SK-N-SH (cell line): Measurements from ENCODE around the gene ENHO. TPM values are rescaled to one million over a fixed set of nuclear protein-coding genes. Genes with fewer than 3 reads are reported as not detected.
A peak's percentile ranks its signal among the peaks of the same experiment; 100 is the strongest.

Source experiments
- CTCF ChIA-PET: fragments of 300-600, 350-600 bp; formaldehyde crosslinking; extraction: SDS; loops from one replicate; lab custom pipeline; 2021; lab: Yijun Ruan, JAX
- POLR2A ChIA-PET: fragments of 350-600 bp; sonication (Branson Sonifier 250); formaldehyde crosslinking; extraction: SDS; loops from one replicate; lab custom pipeline; 2020; ENCODE audit warnings: antibody characterized with exemption, inconsistent platforms; lab: Yijun Ruan, JAX
- DNase-seq: peaks from one replicate; pipeline ENCODE4 v3.0.0; 2012
- H2AFZ ChIP-seq: fragments of 200-600 bp; sonication (generic); 2 replicates; pipeline ENCODE4 v1.8.1; 2016; ENCODE audit warnings: antibody characterized with exemption, mild to moderate bottlenecking, low read depth
- H3F3A ChIP-seq: fragments of 200-600 bp; sonication (generic); replicated peaks from 2 replicates; pipeline ENCODE3; 2016; ENCODE audit warnings: antibody characterized with exemption, mild to moderate bottlenecking; ENCODE audit not compliant: insufficient read depth
- H3K27ac ChIP-seq, 2 experiments: fragments of 200-500 bp in 1 of 2; fragments of 200-600 bp in 1 of 2; sonication (Bioruptor generic) in 1 of 2; sonication (generic), shearing (Covaris generic) in 1 of 2; 2 replicates each; pipeline versions ENCODE4 v1.5.1 to v1.6.1; 2014 to 2016; ENCODE audit warnings: low read depth in 2 of 2, inconsistent platforms in 1 of 2, low read length in 1 of 2, mild to moderate bottlenecking in 1 of 2, mixed read lengths in 1 of 2
- H3K27me3 ChIP-seq: fragments of 200-600 bp; sonication (generic), shearing (Covaris generic); 2 replicates; pipeline ENCODE4 v1.6.1; 2016; ENCODE audit warnings: mixed run types; ENCODE audit not compliant: insufficient read depth
- H3K36me3 ChIP-seq, 2 experiments: fragments of 200-500 bp in 1 of 2; fragments of 200-600 bp in 1 of 2; sonication (Bioruptor generic) in 1 of 2; sonication (generic) in 1 of 2; replicated peaks in 1 of 2; 2 replicates each; pipeline versions ENCODE3 to v1.5.1; 2014 to 2016; ENCODE audit warnings: low read length in 1 of 2, mild to moderate bottlenecking in 1 of 2; ENCODE audit not compliant: insufficient read depth in 2 of 2, control insufficient read depth in 1 of 2
- H3K4me1 ChIP-seq, 2 experiments: fragments of 200-500 bp in 1 of 2; fragments of 200-600 bp in 1 of 2; sonication (Bioruptor generic) in 1 of 2; sonication (generic), shearing (Covaris generic) in 1 of 2; 2 replicates each; pipeline versions ENCODE4 v1.5.1 to v1.6.1; 2014 to 2016; ENCODE audit warnings: low read depth in 1 of 2, low read length in 1 of 2, mixed run types in 1 of 2; ENCODE audit not compliant: insufficient read depth in 2 of 2, control insufficient read depth in 1 of 2
- H3K4me2 ChIP-seq: fragments of 200-600 bp; sonication (generic), shearing (Covaris generic); 2 replicates; pipeline ENCODE4 v1.6.1; 2017; ENCODE audit warnings: mixed run types
- H3K4me3 ChIP-seq, 2 experiments: fragments of 200-500 bp in 1 of 2; fragments of 200-600 bp in 1 of 2; sonication (Bioruptor generic) in 1 of 2; sonication (generic), shearing (Covaris generic) in 1 of 2; 2 replicates each; pipeline versions ENCODE4 v1.5.1 to v1.8.1; 2014 to 2016; ENCODE audit warnings: low read depth in 2 of 2, inconsistent platforms in 1 of 2, low read length in 1 of 2, mild to moderate bottlenecking in 1 of 2, mixed read lengths in 1 of 2, moderate library complexity in 1 of 2
- H3K79me2 ChIP-seq: fragments of 200-600 bp; sonication (generic); 2 replicates; pipeline ENCODE4 v1.8.1; 2017; ENCODE audit warnings: mild to moderate bottlenecking; ENCODE audit not compliant: insufficient read depth
- H3K9ac ChIP-seq: fragments of 200-600 bp; sonication (generic); 2 replicates; pipeline ENCODE4 v1.6.1; 2017; ENCODE audit warnings: mixed run types
- H3K9me2 ChIP-seq: fragments of 200-600 bp; sonication (generic); 2 replicates; pipeline ENCODE4 v1.6.1; 2017; ENCODE audit warnings: mixed run types
- H3K9me3 ChIP-seq: fragments of 200-600 bp; sonication (generic); 2 replicates; pipeline ENCODE4 v1.6.1; 2017; ENCODE audit warnings: mixed run types, mild to moderate bottlenecking, moderate library complexity
- H4K20me1 ChIP-seq: fragments of 200-600 bp; sonication (generic); 2 replicates; pipeline ENCODE4 v1.6.1; 2017; ENCODE audit warnings: mild to moderate bottlenecking, mixed run types; ENCODE audit not compliant: insufficient read depth
- CTCF ChIP-seq: fragments of 200-600 bp; sonication (generic); IDR thresholded peaks from 2 replicates; pipeline ENCODE4 v1.6.1; 2017; ENCODE audit warnings: antibody characterized with exemption, mild to moderate bottlenecking, moderate library complexity
- FOXJ3 ChIP-seq: sonication (generic); formaldehyde crosslinking; IDR thresholded peaks from 2 replicates; pipeline ENCODE4 v1.5.1; 2020; ENCODE audit warnings: mild to moderate bottlenecking, missing genetic modification reagents
- FOXM1 ChIP-seq: IDR thresholded peaks from 2 replicates; pipeline ENCODE4 v1.4.0; 2012; ENCODE audit warnings: low read depth, mild to moderate bottlenecking
- GABPA ChIP-seq: IDR thresholded peaks from 2 replicates; pipeline ENCODE4 v1.4.0; 2012; ENCODE audit warnings: low read depth, mild to moderate bottlenecking
- GATA2 ChIP-seq: sonication (generic); formaldehyde crosslinking; IDR thresholded peaks from 2 replicates; pipeline ENCODE4 v1.5.0; 2020; ENCODE audit warnings: mild to moderate bottlenecking, missing genetic modification reagents
- MAX ChIP-seq: IDR thresholded peaks from 2 replicates; pipeline ENCODE4 v1.4.0; 2012; ENCODE audit warnings: low read depth
- MXI1 ChIP-seq: IDR thresholded peaks from 2 replicates; pipeline ENCODE4 v1.6.1; 2012; ENCODE audit warnings: mild to moderate bottlenecking, low read depth, low read length, improper control_type of control experiment
- NFIC ChIP-seq: IDR thresholded peaks from 2 replicates; pipeline ENCODE4 v1.4.0; 2012; ENCODE audit warnings: borderline replicate concordance
- PBX3 ChIP-seq: IDR thresholded peaks from 2 replicates; pipeline ENCODE4; 2012
- RCOR1 ChIP-seq: fragments of 150-350 bp; IDR thresholded peaks from 2 replicates; pipeline ENCODE4 v1.6.1; 2017; ENCODE audit warnings: antibody characterized with exemption, low read length
- RFX5 ChIP-seq: IDR thresholded peaks from 2 replicates; pipeline ENCODE4 v1.6.1; 2012; ENCODE audit warnings: mild to moderate bottlenecking, improper control_type of control experiment, low read length
- SIN3A ChIP-seq: IDR thresholded peaks from 2 replicates; pipeline ENCODE4 v1.6.1; 2012; ENCODE audit warnings: low read depth, mild to moderate bottlenecking, low read length, moderate library complexity, borderline replicate concordance
- SMC3 ChIP-seq: IDR thresholded peaks from 2 replicates; pipeline ENCODE4 v1.6.1; 2012; ENCODE audit warnings: low read depth, low read length, improper control_type of control experiment
- TAF1 ChIP-seq: IDR thresholded peaks from 2 replicates; pipeline ENCODE4 v1.6.1; 2012; ENCODE audit warnings: low read depth, mild to moderate bottlenecking, low read length, moderate library complexity, borderline replicate concordance
- TCF12 ChIP-seq: IDR thresholded peaks from 2 replicates; pipeline ENCODE4 v1.4.0; 2012
- TEAD4 ChIP-seq: IDR thresholded peaks from 2 replicates; pipeline ENCODE4 v1.4.0; 2012; ENCODE audit warnings: mild to moderate bottlenecking, borderline replicate concordance; ENCODE audit not compliant: insufficient read depth
- USF2 ChIP-seq: fragments of 150-350 bp; IDR thresholded peaks from 2 replicates; pipeline ENCODE4 v1.6.1; 2017; ENCODE audit warnings: antibody characterized with exemption, low read length, low read depth, borderline replicate concordance
- WGBS: methylation state at CpG from one replicate; pipeline ENCODE4 v1.1.6; 2017; ENCODE audit warnings: low lambda C conversion rate; 5-methylcytosine and 5-hydroxymethylcytosine counted together
- polyA plus RNA-seq, 3 experiments: library from polyadenylated mRNA; depleted of rRNA; stranded (reverse); fragments of >200 nt; gene quantifications; 2 replicates each; pipeline ENCODE4 v1.2.3, GENCODE V29; 2012

Gene ENHO
- polyA plus RNA-seq, 1 of the 3 experiments (the other 2 are of a cell fraction), result 1.5 TPM

GRCh38 chr9:34558919-34559623, 36.3 kb upstream of the ENHO start:
- no peaks in the 10 kb centered on the region for H3K36me3 ChIP-seq

More at GRCh38 chr9:34558919-34559623, 36.3 kb upstream of the ENHO start:
- H3F3A ChIP-seq, result no peaks in the 10 kb centered on the region
- H3K4me1 ChIP-seq, result peaks cover 0 to 80% of the 10 kb centered on the region in 2 experiments; a peak in 2 of 4 replicates
- H4K20me1 ChIP-seq, result no peaks in the 10 kb centered on the region
- H3K9me2 ChIP-seq, result no peaks in the 10 kb centered on the region
- H3K79me2 ChIP-seq, result no peaks in the 10 kb centered on the region
- no peak overlapping the region for H2AFZ ChIP-seq
- H3K4me3 ChIP-seq, result no peak overlapping the region
- TF ChIP-seq GABPA (no peak), FOXJ3 (CRISPR knock-in tag) (no peak), RFX5 (no peak), TAF1 (no peak), RCOR1 (no peak), CTCF (no peak), MAX (no peak), TCF12 (no peak), TEAD4 (no peak), SMC3 (no peak), SIN3A (no peak), MXI1 (no peak), GATA2 (no peak), USF2 (no peak), PBX3 (no peak), NFIC (no peak), FOXM1 (no peak)
- no peak overlapping the region for H3K9ac ChIP-seq
- ChIA-PET CTCF (interaction anchor here (0.8 to 18.0 kb wide), 7 partner anchors 10 to 53 kb away, joined by 4 to 507 read pairs (median 5); partner anchors contain the start of genes CNTFR and RPP25L), POLR2A (interaction anchor here (2.1 kb wide), 1 partner anchor 23 kb away, joined by 10 read pairs; no protein-coding TSS in a partner anchor)
- peak; percentile 52 for DNase-seq
- WGBS, result 74% methylated on average over 15 of the region's 17 CpGs
- H3K27ac ChIP-seq, result peak overlapping the region in 1 of 2 experiments; percentile 74; a peak in 2 of 4 replicates
- H3K4me2 ChIP-seq, result peak overlapping the region; percentile 44; the same call in 1 of the 2 replicates
- no peaks in the 10 kb centered on the region for H3K9me3 ChIP-seq
- no peaks in the 10 kb centered on the region for H3K27me3 ChIP-seq
